GM21515 (cell line): ENCODE data around the gene BPNT1.

Experiments
- ATAC-seq: cut with Tn5 transposase; IDR thresholded peaks from one replicate; pipeline ENCODE4 v1.9.1; 2021; ENCODE audit not compliant: unreplicated experiment

Gene BPNT1

DNA sequence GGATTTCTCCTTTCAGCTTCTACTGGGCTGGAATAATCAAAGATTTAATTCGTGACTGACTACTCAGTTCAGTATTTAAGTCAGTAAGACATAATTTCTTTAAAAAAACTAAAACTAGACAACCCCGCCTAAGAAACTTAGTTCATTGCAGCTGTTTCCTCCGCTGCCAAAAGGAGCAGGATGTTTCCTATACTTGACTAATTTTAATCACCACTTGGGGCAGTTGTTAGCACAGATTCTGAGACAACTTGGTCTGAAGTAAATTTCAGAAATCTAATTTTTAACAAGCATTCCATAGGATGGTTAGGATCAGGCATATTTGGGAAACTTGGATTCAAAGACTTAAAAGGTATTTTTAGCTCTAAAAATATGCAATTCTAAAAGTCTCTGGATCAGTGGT is 77.3 kb downstream of the BPNT1 start:
- no peak for ATAC-seq

DNA sequence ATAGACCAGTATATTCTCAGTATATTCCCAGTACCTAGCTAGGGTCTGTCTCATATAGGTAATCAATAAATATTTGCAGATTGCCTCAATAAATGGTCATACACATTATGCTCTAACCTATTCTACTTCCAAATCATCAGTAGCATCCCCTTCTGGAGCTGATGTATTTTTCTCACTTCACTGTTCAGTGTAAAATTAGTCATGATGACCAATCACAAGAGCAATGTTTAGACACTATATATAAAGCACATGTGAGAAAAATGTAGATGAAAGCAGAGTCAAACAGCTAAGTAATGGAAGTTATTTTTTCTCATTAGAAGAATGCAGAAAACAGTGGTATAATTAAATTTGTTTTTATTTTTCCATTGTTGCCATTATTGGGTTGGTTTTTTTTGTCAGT is 78.0 kb downstream of the BPNT1 start:
- ATAC-seq, result no peak
